Measurements from ENCODE around the gene PHF19.

The PHF19 gene

DNA sequence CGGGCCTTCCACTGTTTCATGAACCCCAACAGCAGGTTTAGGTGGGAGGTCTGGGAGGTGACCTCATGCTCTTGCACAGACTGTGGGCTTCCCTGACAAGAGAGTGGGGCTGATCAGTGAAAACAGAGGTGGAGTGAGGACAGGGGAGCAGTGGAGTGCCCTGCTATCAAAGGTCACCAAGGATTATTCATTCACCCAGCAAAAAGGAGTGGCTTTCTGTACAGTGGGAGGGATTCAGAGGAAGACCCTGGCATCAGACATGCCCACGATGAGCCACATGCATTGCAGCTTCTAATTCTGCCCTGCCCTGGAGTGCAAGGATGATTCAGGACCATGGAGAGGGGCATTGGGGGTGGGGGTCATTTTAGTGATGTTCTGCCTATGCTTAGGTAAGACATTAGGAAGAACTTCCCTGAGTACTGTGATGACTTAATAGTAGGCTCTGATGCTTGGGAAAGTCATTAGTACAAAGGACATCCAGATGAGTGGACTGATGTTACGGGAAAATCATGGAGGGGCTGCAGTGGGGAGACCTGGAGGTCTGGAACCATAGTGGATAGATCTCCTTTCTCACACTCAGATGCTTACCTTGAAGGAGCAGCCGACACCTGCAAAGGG is 36.8 kb upstream of the PHF19 start:
- DNase-seq = peak in 1 of 5 donors; percentile 4

DNA sequence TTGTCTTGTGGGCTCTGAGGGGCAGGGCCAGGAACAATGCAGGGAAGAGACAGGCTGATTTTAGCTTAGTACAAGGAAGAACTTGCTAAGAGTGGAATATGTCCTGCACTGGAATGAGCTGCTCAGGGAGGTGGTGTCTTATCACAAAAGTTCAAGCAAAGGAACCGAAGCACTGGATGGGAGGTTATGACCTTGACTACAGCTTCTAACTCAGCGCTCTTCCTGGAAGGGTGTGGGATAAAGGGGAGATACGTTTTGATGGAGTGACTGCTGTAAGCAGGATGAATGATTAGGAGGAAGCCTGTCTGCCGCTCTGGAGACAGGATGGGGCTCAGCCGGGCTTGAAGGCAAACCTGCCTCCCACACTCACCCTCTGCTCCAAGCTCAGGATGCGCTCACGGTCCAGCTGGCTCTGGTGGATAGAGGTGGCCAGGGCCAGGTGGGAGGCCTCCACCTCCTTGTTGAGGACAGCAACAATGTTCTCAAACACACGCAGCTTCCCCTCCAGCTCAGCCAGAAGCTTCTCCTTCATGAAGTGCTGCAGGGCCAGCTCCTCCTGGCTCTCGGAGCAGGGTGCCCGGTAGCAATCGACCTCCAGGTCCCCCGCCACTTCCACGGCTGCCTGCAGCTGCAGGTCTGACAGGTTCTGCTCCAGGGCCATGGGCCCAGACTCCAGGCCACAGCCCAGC is 36.1 kb upstream of the PHF19 start:
- no peak for DNase-seq

DNA sequence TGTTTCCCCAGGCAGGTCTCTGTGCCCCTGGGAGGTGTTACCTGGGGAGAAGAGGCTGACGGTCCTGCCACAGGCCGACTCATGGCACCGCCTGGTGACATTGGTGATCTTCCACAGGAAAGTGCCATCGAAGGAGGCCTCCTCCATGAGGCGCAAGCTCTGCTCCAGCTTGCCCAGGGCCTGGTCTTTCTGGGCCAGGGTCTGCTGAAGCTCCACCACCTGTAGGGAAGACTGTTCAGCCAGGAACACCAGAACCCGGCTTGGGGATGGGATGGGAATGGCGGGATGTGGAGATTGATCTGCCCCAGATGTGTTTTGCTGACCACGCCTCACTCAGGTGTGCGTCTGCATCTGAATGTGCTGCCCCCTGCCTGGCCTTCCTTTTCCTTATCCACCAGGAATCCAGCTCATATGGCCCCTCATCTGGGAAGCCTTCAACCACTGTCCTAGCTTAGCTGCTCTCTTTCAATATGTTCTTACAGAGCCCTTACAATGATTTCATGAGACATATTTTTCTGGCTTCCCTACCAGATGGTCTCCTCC is 34.4 kb upstream of the PHF19 start:
- DNase-seq = no peak

DNA sequence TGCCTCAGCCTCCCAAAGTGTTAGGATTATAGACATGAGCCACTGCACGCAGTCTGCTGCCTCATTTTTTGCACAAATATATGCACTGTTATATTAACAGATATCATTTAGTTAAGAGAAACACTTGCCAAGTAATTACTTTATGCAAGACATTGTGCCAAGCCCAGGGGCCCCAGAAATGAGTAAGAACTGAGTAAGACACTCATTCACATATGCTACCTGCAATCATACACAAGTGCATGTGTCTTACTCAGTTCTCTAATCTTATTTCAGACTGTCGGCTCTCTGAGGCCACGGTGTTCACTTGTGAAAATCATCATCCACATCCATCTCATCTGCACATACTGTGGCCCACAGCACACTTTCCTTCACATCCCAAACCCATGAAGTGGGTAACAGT is 33.7 kb upstream of the PHF19 start:
- no peak for DNase-seq

GRCh38 chr9:120909904-120910303 is 32.9 kb upstream of the PHF19 start:
- peak in 4 of 5 donors; percentile 33 to 67 (median 42) for DNase-seq

DNA sequence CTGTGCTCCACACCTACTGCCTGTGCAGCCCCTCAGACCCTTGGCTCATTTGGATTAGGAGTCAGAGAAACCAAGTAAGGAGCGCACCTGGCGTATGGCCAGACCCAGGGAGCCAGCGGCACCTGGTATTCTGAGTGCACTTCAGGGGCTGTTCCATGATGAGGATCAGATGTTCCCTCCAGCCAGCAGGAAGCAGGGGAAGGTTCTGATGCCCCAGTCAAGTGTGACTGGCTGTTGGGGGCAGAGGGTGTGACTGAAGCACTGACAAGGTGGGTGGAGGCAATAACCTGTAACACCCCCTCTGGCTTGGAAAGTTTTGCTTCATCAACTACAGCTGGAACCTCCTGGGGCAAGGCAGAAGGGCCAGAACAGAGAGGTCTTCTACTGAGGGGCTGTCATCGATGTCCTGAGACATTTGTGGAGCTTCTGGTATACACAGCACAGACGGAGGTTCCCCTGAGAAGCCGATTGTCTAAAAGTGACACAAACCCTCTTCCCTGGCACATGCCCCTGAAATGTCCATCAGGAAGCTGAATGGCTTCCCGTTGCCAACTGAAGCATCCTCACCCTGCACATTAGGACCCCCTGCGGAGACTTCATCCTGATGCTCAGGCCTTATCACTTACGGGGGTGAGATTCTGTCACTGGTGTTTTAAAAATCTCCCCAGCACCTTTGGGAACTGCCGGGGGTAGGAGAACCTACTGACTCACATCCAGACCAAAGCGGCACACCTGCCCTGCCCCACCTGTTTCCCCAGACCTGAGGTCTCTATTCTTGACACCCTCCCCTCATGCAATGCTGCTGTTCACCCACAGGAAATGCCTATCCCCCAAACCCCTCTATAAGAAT is 28.6 kb upstream of the PHF19 start:
- no peak for DNase-seq

DNA sequence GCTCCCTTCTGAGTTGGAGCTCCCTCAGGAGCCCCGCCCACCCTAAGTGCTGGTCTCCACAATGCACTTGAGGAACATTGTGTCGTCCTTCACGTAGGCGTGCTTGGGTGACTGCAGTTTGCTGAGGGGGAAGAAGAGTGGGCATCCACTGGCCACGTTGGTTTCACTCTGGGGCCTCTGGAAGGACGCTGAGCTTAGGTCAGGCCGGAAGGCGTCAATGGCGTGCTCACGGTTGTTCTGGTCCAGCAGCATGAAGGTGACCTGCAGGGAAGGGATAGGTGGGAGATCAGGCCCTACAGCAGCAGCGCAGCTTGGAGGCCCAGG is 28.0 kb upstream of the PHF19 start:
- no peak for DNase-seq

- peak; percentile 35 to 71 (median 59) for DNase-seq
Observed at GRCh38 chr9:120904061-120904977, 27.3 kb upstream of the PHF19 start.

GRCh38 chr9:120902569-120903535 is 25.9 kb upstream of the PHF19 start:
- peak in 1 of 5 donors; percentile 18 for DNase-seq

DNA sequence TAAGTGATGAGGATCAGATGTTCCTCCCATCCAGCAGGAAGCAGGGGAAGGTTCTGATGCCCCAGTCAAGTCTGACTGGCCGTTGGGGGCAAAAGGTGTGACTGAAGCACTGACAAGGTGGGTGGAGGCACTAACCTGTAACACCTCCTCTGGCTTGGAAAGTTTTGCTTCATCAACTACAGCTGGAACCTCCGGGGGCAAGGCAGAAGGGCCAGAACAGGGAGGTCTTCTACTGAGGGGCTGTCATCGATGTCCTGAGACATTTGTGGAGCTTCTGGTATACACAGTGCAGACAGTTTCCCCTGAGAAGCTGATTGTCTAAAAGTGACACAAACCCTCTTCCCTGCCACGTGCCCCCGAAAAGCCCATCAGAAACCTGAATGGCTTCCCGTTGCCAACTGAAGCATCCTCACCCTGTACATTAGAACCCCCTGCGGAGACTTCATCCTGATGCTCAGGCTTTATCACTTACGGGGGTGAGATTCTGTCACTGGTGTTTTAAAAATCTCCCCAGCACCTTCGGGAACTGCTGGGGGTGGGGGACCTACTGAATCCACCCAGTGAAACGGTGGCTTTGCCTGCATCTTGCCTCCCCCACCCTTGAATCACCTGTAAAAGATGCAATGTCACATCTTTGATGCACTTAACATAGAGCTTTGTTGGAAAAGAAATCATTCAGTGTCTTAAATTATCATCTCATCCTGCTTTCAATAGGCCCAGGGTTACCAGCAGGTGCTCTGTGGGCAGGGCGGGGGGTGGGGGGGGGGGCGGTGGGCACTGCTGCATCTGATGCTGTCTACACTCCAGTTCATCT is 25.0 kb upstream of the PHF19 start:
- no peak for DNase-seq

DNA sequence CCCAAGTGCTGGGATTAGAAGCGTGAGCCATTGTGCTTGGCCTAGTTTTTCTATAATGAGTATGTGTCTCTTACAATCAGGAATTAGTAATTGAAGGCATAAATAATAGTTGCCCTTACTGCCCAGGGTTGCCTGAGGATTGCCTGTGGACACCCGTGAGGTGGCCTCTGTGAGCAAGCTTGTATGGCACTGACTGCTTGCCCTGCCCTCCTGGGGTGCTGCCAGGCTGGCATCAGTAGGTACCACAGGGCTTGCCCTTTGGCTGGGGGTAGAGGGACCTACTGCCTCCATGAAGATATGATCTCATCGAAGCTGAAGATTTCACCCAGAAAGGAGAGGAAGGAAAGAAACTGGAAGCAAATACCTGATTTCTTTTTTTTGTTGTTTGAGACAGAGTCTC is 23.8 kb upstream of the PHF19 start:
- no peak for DNase-seq

DNA sequence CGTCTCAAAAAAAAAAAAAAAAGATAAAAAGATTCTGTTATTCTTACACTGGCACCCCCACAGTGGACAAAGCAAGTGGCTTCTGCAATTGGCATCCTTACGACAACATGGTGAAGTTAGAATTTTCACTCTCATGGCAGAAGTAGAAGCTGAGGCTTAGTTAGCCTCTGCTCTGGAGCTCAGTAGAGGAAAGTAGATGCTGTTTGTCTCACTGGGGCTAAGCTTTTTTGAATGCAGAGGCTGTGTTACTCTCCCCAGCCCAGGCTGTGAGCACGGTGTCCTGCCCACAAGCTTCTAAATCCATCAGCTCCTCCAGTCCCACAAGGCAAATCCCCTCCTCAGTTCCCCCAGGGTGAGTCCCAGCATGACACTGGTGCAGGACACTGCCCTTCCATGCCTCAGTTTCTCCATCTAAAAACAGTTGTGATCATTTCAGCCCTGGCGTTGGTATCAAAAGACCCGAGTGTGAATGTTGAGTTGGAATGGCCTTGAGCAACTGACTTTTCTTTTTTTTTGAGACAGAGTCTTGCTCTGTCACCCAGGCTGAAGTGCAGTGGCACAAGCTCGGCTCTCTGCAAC is 22.6 kb upstream of the PHF19 start:
- peak in 1 of 5 donors; percentile 0 for DNase-seq

DNA sequence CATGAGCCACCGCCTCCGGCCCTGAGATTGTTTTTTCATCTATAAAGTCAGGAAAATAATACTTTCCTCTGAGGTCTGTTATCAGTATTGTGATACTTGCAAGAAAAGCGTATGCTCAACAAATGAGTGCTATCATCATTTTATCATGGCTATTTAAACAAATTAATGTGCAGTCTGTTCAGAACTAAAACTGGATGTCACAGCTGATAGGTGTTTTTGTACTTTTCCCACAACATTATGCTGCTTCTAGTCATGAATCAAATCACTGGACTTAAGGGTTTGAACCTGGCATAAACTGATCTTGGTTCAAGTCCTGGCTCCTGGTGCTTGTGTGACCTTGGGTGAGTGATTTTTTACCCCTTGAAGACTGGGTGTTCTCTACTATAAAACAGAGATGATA is 21.4 kb upstream of the PHF19 start:
- peak in 1 of 5 donors; percentile 0 for DNase-seq

GRCh38 chr9:120895951-120896350 is 19.0 kb upstream of the PHF19 start:
- DNase-seq = no peak

DNA sequence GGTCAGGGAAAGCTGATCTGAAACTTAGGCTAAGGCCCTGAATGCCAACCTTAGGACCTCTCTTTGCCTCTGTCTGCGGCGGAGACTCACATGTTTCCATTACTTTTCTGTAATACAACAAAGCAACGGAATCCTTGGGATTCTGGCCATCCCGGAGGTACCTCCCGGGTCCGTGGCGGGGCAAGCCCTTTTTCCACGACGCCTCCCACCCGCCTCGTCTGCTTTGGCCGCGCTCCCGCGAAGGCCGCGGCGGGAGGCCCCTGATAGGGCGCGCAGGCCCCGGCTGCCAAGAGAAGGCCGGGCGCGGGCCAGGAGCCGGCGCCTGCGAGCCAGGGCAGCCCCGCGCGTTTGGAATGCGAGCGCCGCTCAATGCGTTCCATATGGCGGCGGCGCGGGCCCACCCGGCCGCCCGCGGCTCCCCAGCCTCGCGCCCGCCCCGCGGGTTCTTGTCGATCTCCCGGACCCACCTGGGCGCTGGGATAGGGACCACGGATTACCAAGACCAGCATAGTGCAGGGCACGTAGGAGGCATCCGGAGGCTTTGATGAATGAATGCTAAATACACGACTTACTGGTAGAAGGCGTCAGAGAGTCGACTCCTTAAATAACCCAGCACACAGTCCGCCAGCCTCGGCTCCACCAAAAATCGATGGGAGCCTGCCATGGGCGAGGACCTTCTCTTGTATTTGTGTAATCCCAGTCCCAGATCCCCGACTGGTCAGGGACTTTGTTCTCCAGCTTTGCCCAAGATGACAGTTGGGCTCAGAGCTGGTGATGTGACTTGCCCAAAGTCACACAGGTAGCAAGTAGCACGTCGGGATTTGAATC is 17.5 kb upstream of the PHF19 start:
- no peak for DNase-seq

DNA sequence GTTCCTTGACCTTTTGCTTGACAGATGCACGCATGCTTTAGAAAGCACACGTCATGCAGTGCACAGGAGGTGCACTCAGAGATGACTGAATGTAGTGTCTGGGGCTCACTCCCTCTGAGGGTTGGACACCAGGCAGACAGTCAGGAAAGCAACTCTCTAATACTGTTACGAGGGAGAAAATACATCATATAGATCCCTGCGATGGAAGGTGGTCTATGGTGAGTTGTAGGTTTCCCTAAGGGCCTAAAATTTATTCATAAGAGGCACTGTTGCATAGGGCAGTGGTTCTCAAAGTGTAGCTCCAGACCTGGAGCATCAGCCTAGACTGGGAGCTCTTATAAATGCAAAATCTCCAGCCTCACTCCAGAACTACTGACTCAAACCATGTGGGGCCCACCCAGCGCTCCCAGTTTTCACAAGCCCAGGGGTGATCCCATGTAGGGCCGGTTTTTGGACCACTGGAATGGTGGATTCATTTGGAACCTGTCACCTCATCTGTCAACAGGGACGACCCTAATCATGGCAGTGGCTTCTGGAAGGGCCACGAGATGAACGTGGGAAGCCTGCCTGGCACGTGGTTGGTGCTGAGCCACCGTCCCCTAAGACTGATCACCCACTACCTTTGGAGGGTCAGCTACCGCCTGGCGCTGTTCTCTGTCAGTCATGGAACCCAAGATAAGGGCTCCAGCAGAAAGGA is 16.8 kb upstream of the PHF19 start:
- peak in 1 of 5 donors; percentile 36 for DNase-seq

DNA sequence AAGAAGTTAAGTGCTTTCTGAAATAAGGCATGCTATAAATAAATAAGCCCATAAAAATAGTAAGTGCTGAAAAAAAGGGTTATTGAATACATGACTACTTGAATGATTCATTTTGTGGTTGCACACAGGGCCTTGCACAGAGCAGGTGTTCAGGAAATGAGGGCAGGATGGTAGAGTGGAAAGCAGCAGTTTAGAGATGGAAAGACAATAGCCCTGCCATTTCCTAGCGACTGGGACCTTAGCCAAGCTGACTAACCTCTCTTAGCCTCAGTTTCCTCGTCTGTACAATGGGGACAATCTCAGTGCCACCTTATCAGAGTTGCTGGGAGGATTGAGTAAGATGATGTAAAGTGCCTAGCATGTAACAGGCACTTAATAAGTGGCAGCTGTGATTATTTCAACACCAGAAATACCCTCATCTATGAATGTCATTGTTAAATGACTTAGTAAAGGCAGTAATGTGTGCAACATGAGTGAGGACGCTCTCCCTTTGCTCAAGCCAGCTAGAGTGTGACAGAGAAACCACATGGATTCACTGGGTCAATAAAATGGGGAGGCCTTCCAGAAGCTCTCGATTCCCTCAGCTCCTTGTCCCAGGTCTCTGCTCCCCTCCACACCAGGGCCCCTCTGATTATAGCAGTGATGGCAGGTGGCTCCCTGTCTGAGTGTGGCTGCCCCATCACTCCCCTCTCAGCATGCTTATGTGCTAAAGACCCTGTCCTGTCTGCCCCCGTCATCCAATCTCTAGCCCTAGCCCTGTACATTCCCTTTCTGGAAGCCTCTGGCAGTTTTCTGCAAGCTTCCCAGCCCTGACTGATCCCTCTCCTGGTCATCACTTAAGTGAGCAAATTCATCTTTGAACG is 16.0 kb upstream of the PHF19 start:
- peak in 4 of 5 donors; percentile 46 to 91 (median 54) for DNase-seq
